Spleen (tissue), 11 donors: Measurements from ENCODE around the gene FAM181B. TPM values are rescaled to one million over a fixed set of nuclear protein-coding genes. Genes with fewer than 3 reads are reported as not detected.

Experiments used
- DNase-seq: peaks from one replicate; pipeline ENCODE4 v3.0.0-alpha.2; 2020
- H3K27ac ChIP-seq, 8 donors: fragments of 200-600 bp; sonication (generic) in 7 of 8; 1 replicate in 4 of 8; 2 replicates in 4 of 8; pipeline versions ENCODE4 v1.5.0 to v1.8.0; 2016 to 2021; ENCODE audit warnings: inconsistent platforms in 4 of 8, mild to moderate bottlenecking in 4 of 8, moderate library complexity in 1 of 8
- H3K27me3 ChIP-seq, 7 donors: fragments of 200-600 bp; sonication (generic) in 6 of 7; replicated peaks in 1 of 7; 1 replicate in 4 of 7; 2 replicates in 3 of 7; pipeline versions ENCODE4 v1.5.0 to v1.8.0; 2016 to 2021; ENCODE audit warnings: inconsistent platforms in 3 of 7, mild to moderate bottlenecking in 1 of 7
- H3K36me3 ChIP-seq, 6 donors: fragments of 200-600 bp; sonication (generic) in 5 of 6; 1 replicate in 4 of 6; 2 replicates in 2 of 6; pipeline versions ENCODE4 v1.5.0 to v1.8.0; 2016 to 2021; ENCODE audit warnings: inconsistent platforms in 2 of 6
- H3K4me1 ChIP-seq, 6 donors: fragments of 200-600 bp; sonication (generic) in 5 of 6; 1 replicate in 3 of 6; 2 replicates in 3 of 6; pipeline versions ENCODE4 v1.5.0 to v1.8.0; 2016 to 2021; ENCODE audit warnings: inconsistent platforms in 3 of 6
- H3K4me3 ChIP-seq, 8 donors: fragments of 200-600 bp; sonication (generic) in 7 of 8; 1 replicate in 4 of 8; 2 replicates in 4 of 8; pipeline versions ENCODE4 v1.5.0 to v1.8.0; 2016 to 2021; ENCODE audit warnings: inconsistent platforms in 4 of 8, mild to moderate bottlenecking in 4 of 8, moderate library complexity in 2 of 8
- H3K9me3 ChIP-seq, 8 donors: fragments of 200-600 bp; sonication (generic) in 7 of 8; 1 replicate in 4 of 8; 2 replicates in 4 of 8; pipeline versions ENCODE4 v1.5.0 to v1.8.0; 2016 to 2021; ENCODE audit warnings: inconsistent platforms in 4 of 8
- POLR2A ChIP-seq, 3 donors: fragments of 450-650 bp; IDR thresholded peaks; one replicate each; pipeline ENCODE4 v1.5.1; 2017; ENCODE audit warnings: antibody characterized with exemption in 3 of 3, mild to moderate bottlenecking in 1 of 3
- POLR2AphosphoS5 ChIP-seq, 3 donors: sonication (generic); formaldehyde crosslinking; IDR thresholded peaks; one replicate each; pipeline ENCODE4 v1.5.1; 2017; ENCODE audit warnings: antibody characterized with exemption in 3 of 3
- WGBS, 5 donors: extraction: QIAGEN DNeasy Blood & Tissue Kit in 3 of 5; methylation state at CpG; one replicate each; pipeline versions ENCODE4 v1.1.5 to v1.1.7; 2013 to 2018; 5-methylcytosine and 5-hydroxymethylcytosine counted together
- intact Hi-C: fragments of 100-400 bp; cut with DNase I; formaldehyde crosslinking; loops from one replicate; pipeline ENCODE4 v1.15.0; 2023; ENCODE audit warnings: low total_unique reads
- polyA plus RNA-seq, 3 donors: library from polyadenylated mRNA; stranded (reverse); fragments of 200-250 nt; gene quantifications; one replicate each; pipeline ENCODE4 v1.2.1, GENCODE V29; 2013
- total RNA-seq, 7 donors: library from RNA; depleted of rRNA in 3 of 7; stranded (reverse); fragments of >200 nt in 3 of 7; fragmentation: NEBNext Ultra II Directional in 4 of 7; extraction: Animal tissue kit (Norgen Biotek cat#: 25700) in 4 of 7; gene quantifications; one replicate each; pipeline versions ENCODE4 v1.1.0 to v1.2.1, GENCODE V29; 2016 to 2021
- TF ChIP-seq, protein P1 (sequence below), 11 experiments: fragments of 200-600 bp in 7 of 11; fragments of 450-650 bp in 4 of 11; sonication (generic) in 4 of 11; IDR thresholded peaks in 8 of 11; conservative IDR thresholded peaks in 3 of 11; 1 replicate in 7 of 11; 2 replicates in 4 of 11; pipeline versions ENCODE4 v1.4.0 to v1.8.0; 2016 to 2021; ENCODE audit warnings: antibody characterized with exemption in 11 of 11, inconsistent platforms in 4 of 11, mild to moderate bottlenecking in 1 of 11
- donor health status: healthy with polysubstance abuse.
- donor health status: DM: no; HTN: no; CAD: no; lungs with moderate emphysema.
- donor health status: DM: no; HTN: no; CAD: no.
- donor health status: Bipolar disorder and iron deficiency.
- donor health status: healthy.
- donor health status: DM: no; HTN: no; CAD: no.
- donor health status: DM: yes; HTN: yes; CAD: no.

FAM181B gene
- total and polyA plus RNA-seq, 10 donors = 0.07 to 0.22 (median 0.09) TPM; not detected in 5

DNA sequence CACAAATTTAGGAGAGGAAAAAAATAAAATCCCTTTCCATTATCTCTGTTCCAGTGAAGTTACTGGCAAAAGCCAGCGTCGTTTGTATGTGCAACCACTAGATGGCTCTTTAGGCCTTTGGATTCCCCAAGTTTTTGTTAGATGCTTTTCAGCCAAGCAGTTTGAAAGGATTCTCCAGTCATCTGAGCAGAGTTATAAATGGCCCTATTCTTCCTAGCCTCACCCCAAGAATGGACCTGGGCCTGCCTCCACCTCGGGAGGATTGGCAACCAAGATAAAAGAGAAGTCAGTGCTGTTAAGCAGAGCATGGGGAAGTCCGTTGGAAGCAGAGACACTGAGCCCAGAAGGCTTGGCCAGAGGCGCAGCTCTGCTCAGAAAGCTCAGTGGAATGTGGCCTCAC lies 15.4 kb downstream of the FAM181B start:
- intact Hi-C loops = loop anchor here (5.0 to 10.0 kb wide), 3 partner anchors 144 to 1096 kb away; no protein-coding TSS in a partner anchor
- no peak overlapping the region for H3K27ac ChIP-seq
- WGBS, 5 donors = 29 to 32% (median 30%) methylated on average over 5 of the region's 5 CpGs
- H3K36me3 ChIP-seq = no peaks in the 10 kb centered on the region
- H3K9me3 ChIP-seq = no peaks in the 10 kb centered on the region
- no peak overlapping the region for H3K4me3 ChIP-seq
- peaks cover 0 to 7% (median 0%) of the 10 kb centered on the region in 7 donors for H3K27me3 ChIP-seq
- H3K4me1 ChIP-seq = peaks cover 0 to 6% (median 0%) of the 10 kb centered on the region in 6 donors
- no peak for DNase-seq
- TF ChIP-seq POLR2A (IDR thresholded peaks at IDR 0.05) (no peak), POLR2AphosphoS5 (IDR thresholded peaks at IDR 0.05) (no peak)
- TF ChIP-seq, protein P1, sequence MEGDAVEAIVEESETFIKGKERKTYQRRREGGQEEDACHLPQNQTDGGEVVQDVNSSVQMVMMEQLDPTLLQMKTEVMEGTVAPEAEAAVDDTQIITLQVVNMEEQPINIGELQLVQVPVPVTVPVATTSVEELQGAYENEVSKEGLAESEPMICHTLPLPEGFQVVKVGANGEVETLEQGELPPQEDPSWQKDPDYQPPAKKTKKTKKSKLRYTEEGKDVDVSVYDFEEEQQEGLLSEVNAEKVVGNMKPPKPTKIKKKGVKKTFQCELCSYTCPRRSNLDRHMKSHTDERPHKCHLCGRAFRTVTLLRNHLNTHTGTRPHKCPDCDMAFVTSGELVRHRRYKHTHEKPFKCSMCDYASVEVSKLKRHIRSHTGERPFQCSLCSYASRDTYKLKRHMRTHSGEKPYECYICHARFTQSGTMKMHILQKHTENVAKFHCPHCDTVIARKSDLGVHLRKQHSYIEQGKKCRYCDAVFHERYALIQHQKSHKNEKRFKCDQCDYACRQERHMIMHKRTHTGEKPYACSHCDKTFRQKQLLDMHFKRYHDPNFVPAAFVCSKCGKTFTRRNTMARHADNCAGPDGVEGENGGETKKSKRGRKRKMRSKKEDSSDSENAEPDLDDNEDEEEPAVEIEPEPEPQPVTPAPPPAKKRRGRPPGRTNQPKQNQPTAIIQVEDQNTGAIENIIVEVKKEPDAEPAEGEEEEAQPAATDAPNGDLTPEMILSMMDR (IDR thresholded peaks at IDR 0.05 in 8 of 11, conservative IDR thresholded peaks at IDR 0.05 in 3 of 11) = peak; percentile 25 to 76 (median 54)

DNA sequence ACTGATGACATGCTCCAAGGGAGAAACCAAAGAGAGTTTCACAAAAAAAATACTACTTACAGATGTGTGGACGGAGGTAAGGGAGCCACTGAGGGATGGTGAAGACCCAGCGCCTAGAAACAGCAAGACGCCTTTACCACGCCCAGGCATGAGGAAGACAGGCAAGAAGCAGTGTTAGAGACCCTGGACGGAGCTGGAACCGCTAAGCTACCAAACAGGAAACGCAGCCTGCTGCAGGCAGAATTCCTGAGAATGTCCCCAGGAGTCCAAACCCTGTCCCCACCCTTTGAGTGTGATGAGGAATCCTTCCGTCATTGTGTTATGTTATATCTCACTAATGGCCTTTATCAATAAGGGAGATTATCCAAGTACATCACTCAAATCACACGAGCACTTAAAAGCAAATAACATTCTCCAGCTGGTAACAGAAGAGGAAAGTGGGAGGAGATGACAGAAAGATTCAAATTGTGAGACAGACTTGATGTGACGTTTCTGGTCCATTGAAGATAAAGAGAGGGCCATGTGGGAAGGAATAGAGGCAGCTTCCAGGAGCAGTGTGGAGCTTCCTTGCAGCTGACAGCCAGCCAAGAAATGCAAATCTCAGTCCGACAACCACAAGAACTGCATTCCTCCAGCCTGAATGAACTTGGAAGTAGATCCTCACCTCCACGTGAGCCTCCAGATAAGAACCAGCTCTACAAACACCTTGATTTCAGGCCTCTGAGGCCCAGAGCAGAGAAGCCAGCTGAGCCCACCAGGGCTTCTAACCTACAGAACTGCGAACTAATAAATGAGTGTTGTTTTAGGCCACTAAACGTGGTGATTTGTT lies 19.1 kb downstream of the FAM181B start:
- TF ChIP-seq POLR2A (IDR thresholded peaks at IDR 0.05) (no peak), POLR2AphosphoS5 (IDR thresholded peaks at IDR 0.05) (no peak)
- TF ChIP-seq, protein P1 (IDR thresholded peaks at IDR 0.05 in 8 of 11, conservative IDR thresholded peaks at IDR 0.05 in 3 of 11) = no peak
- DNase-seq = no peak
- H3K9me3 ChIP-seq = no peaks in the 10 kb centered on the region
- H3K4me1 ChIP-seq = peaks cover 0 to 6% (median 0%) of the 10 kb centered on the region in 6 donors
- intact Hi-C loops = loop anchor here (5.0 to 10.0 kb wide), 3 partner anchors 148 to 1100 kb away; no protein-coding TSS in a partner anchor
- H3K27me3 ChIP-seq = peaks cover 0 to 11% (median 0%) of the 10 kb centered on the region in 7 donors
- WGBS, 5 donors = 66 to 78% (median 75%) methylated on average over 14 of the region's 14 CpGs
- no peaks in the 10 kb centered on the region for H3K36me3 ChIP-seq
- H3K4me3 ChIP-seq = no peak overlapping the region
- no peak overlapping the region for H3K27ac ChIP-seq

DNA sequence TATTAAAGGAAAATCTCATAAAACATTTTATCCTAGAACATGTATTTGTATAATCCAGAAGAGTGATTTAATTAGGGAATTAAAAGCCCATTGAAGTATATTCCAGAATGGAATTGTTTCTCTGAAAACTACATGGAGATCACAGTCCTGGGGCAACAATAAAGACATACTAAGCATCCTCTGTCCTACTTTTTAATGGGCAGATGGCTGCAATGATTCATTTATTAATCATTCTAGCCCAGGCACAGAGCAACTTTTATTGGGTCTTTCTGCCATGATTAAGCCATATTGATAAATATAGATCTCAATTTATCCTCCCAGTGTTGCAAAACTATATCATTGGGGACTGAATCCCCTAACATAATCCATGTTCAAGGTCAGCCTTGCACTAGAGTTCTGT lies 22.0 kb downstream of the FAM181B start:
- TF ChIP-seq, protein P1 (IDR thresholded peaks at IDR 0.05 in 8 of 11, conservative IDR thresholded peaks at IDR 0.05 in 3 of 11) = no peak
- TF ChIP-seq POLR2A (IDR thresholded peaks at IDR 0.05) (no peak), POLR2AphosphoS5 (IDR thresholded peaks at IDR 0.05) (no peak)
- H3K9me3 ChIP-seq = no peaks in the 10 kb centered on the region
- H3K4me3 ChIP-seq = no peak overlapping the region
- no peaks in the 10 kb centered on the region for H3K4me1 ChIP-seq
- no peak for DNase-seq
- H3K36me3 ChIP-seq = no peaks in the 10 kb centered on the region
- H3K27ac ChIP-seq = no peak overlapping the region
- H3K27me3 ChIP-seq = peaks cover 0 to 11% (median 0%) of the 10 kb centered on the region in 7 donors
- intact Hi-C loops = loop anchor here (10.0 kb wide), 2 partner anchors 213 to 1103 kb away; no protein-coding TSS in a partner anchor

DNA sequence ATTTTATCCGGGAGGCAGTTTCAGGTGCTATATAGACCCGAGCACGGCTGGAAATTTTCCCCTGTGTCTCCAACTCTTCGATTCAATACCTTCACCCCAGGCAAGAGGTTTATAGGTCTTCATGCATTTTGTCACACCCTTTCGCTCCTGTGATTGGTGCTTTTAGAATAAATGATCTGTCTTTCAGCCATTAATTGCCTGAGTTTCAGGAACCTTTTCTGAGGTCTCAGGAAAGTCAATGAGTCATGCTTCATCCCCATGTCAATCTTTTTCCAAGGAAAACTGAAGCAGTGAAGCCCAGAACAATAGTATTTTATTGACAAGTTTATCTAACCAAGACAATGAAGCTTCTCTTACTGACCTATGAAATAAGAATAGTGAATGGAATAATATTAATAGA lies 29.9 kb downstream of the FAM181B start:
- Histone ChIP-seq H3K27me3 (peaks cover 0 to 9% (median 0%) of the 10 kb centered on the region in 7 donors), H3K4me3 (no peak overlapping the region), H3K27ac (no peak overlapping the region), H3K9me3 (no peaks in the 10 kb centered on the region), H3K36me3 (no peaks in the 10 kb centered on the region), H3K4me1 (no peaks in the 10 kb centered on the region)
- intact Hi-C loops = no loop called here
- TF ChIP-seq POLR2A (IDR thresholded peaks at IDR 0.05) (no peak), POLR2AphosphoS5 (IDR thresholded peaks at IDR 0.05) (no peak)
- TF ChIP-seq, protein P1 (IDR thresholded peaks at IDR 0.05 in 8 of 11, conservative IDR thresholded peaks at IDR 0.05 in 3 of 11) = no peak
- no peak for DNase-seq
- WGBS, 5 donors = 84 to 94% (median 85%) methylated on average over 5 of the region's 5 CpGs
